Mesenchymal stem cell (in vitro differentiated cells and primary cell): Measurements from ENCODE around the gene THADA.

Experiments used
- DNase-seq: peaks from one replicate; pipeline ENCODE4 v3.0.0-alpha.2; 2013
- H2AFZ ChIP-seq: one replicate; pipeline ENCODE4 v1.6.1; 2013; ENCODE audit warnings: low read depth, mild to moderate bottlenecking, control low read depth, inconsistent platforms, low read length, moderate library complexity
- H2AK5ac ChIP-seq: 2 replicates; pipeline ENCODE4 v1.6.1; 2013; ENCODE audit warnings: low read length, moderate library complexity, mild to moderate bottlenecking, inconsistent platforms; ENCODE audit not compliant: severe bottlenecking
- H2BK120ac ChIP-seq: one replicate; pipeline ENCODE4 v1.6.1; 2013; ENCODE audit warnings: low read depth, mild to moderate bottlenecking, inconsistent platforms, low read length, moderate library complexity
- H2BK12ac ChIP-seq, 2 experiments: one replicate each; pipeline ENCODE4 v1.6.1; 2013; ENCODE audit warnings: inconsistent platforms in 2 of 2, low read length in 2 of 2, mild to moderate bottlenecking in 2 of 2, moderate library complexity in 2 of 2, control low read depth in 1 of 2
- H2BK15ac ChIP-seq: one replicate; pipeline ENCODE4 v1.6.1; 2013; ENCODE audit warnings: mild to moderate bottlenecking, low read depth, inconsistent platforms; ENCODE audit not compliant: poor library complexity, severe bottlenecking
- H2BK5ac ChIP-seq: 2 replicates; pipeline ENCODE4 v1.6.1; 2013; ENCODE audit warnings: low read depth, mild to moderate bottlenecking, low read length, control low read depth, inconsistent platforms; ENCODE audit not compliant: poor library complexity, severe bottlenecking
- H3K14ac ChIP-seq, 2 experiments: one replicate each; pipeline ENCODE4 v1.6.1; 2013; ENCODE audit warnings: inconsistent platforms in 2 of 2, low read length in 2 of 2, control low read depth in 1 of 2, mild to moderate bottlenecking in 1 of 2, moderate library complexity in 1 of 2
- H3K18ac ChIP-seq, 2 experiments: one replicate each; pipeline ENCODE4 v1.6.1; 2013; ENCODE audit warnings: inconsistent platforms in 2 of 2, low read length in 2 of 2, control low read depth in 1 of 2, low read depth in 1 of 2, mild to moderate bottlenecking in 1 of 2
- H3K23ac ChIP-seq, 2 experiments: one replicate each; pipeline ENCODE4 v1.6.1; 2013; ENCODE audit warnings: inconsistent platforms in 2 of 2, low read length in 2 of 2, mild to moderate bottlenecking in 2 of 2, moderate library complexity in 2 of 2, control low read depth in 1 of 2
- H3K27ac ChIP-seq: 2 replicates; pipeline ENCODE4 v1.5.1; 2013; ENCODE audit warnings: mild to moderate bottlenecking, moderate library complexity, low read length, control low read depth, inconsistent platforms; ENCODE audit not compliant: poor library complexity, severe bottlenecking
- H3K27me3 ChIP-seq, 2 experiments: 2 replicates each; pipeline versions ENCODE4 v1.6.1 to v1.7.0; 2013; ENCODE audit warnings: low read length in 2 of 2, mild to moderate bottlenecking in 2 of 2, moderate library complexity in 2 of 2, control low read depth in 1 of 2, inconsistent platforms in 1 of 2; ENCODE audit not compliant: control insufficient read depth in 1 of 2, insufficient read depth in 1 of 2
- H3K36me3 ChIP-seq, 2 experiments: 2 replicates each; pipeline versions ENCODE4 v1.6.1 to v1.7.0; 2013; ENCODE audit warnings: low read length in 2 of 2, control low read depth in 1 of 2, inconsistent platforms in 1 of 2, low read depth in 1 of 2, mild to moderate bottlenecking in 1 of 2; ENCODE audit not compliant: insufficient read depth in 2 of 2, control insufficient read depth in 1 of 2
- H3K4ac ChIP-seq, 2 experiments: one replicate each; pipeline ENCODE4 v1.6.1; 2013; ENCODE audit warnings: inconsistent platforms in 2 of 2, low read length in 2 of 2, mild to moderate bottlenecking in 2 of 2, moderate library complexity in 2 of 2, control low read depth in 1 of 2, low read depth in 1 of 2
- H3K4me1 ChIP-seq: 2 replicates; pipeline ENCODE4 v1.6.1; 2013; ENCODE audit warnings: low read depth, low read length, control low read depth; ENCODE audit not compliant: control insufficient read depth, insufficient read depth
- H3K4me2 ChIP-seq: 2 replicates; pipeline ENCODE4 v1.6.1; 2013; ENCODE audit warnings: low read length, mild to moderate bottlenecking, inconsistent platforms; ENCODE audit not compliant: poor library complexity, severe bottlenecking
- H3K4me3 ChIP-seq, 2 experiments: 2 replicates each; pipeline versions ENCODE4 v1.5.1 to v1.7.0; 2013; ENCODE audit warnings: low read length in 2 of 2, mild to moderate bottlenecking in 2 of 2, control low read depth in 1 of 2, low read depth in 1 of 2; ENCODE audit not compliant: insufficient read depth in 1 of 2
- H3K79me1 ChIP-seq: replicated peaks from 2 replicates; pipeline ENCODE4 v1.6.1; 2013; ENCODE audit warnings: mild to moderate bottlenecking, control low read depth, low read length, inconsistent platforms; ENCODE audit not compliant: poor library complexity, severe bottlenecking
- H3K9ac ChIP-seq: 2 replicates; pipeline ENCODE4 v1.7.0; 2013; ENCODE audit warnings: mild to moderate bottlenecking, low read length, moderate library complexity
- H3K9me3 ChIP-seq: 2 replicates; pipeline ENCODE4 v1.7.0; 2013; ENCODE audit warnings: mild to moderate bottlenecking, low read length; ENCODE audit not compliant: control insufficient read depth
- H4K8ac ChIP-seq: one replicate; pipeline ENCODE4 v1.6.1; 2013; ENCODE audit warnings: inconsistent platforms, mild to moderate bottlenecking, low read length, moderate library complexity
- H4K91ac ChIP-seq: one replicate; pipeline ENCODE4 v1.6.1; 2013; ENCODE audit warnings: mild to moderate bottlenecking, low read length, inconsistent platforms
- WGBS: methylation state at CpG from one replicate; pipeline ENCODE4 v1.1.7; 2013; ENCODE audit warnings: mixed read lengths; 5-methylcytosine and 5-hydroxymethylcytosine counted together

Gene THADA

GRCh38 chr2:43425659-43426058 is 170.2 kb downstream of the THADA start:
- H2BK12ac ChIP-seq: peak overlapping the region; percentile 23 to 80
- H3K4me2 ChIP-seq: no peak overlapping the region
- H2BK5ac ChIP-seq: no peak overlapping the region
- no peak for DNase-seq
- H3K18ac ChIP-seq: peak overlapping the region; percentile 58 to 64
- peak overlapping the region; percentile 12 for H3K9ac ChIP-seq
- H3K4me3 ChIP-seq: no peak overlapping the region
- no peak overlapping the region for H2AFZ ChIP-seq
- H2BK15ac ChIP-seq: no peak overlapping the region
- H3K4ac ChIP-seq: peak overlapping the region; percentile 22 to 29
- H3K4me1 ChIP-seq: peaks cover 3% of the 10 kb centered on the region
- peak overlapping the region; percentile 52 for H4K91ac ChIP-seq
- H3K9me3 ChIP-seq: no peaks in the 10 kb centered on the region
- H3K27ac ChIP-seq: no peak overlapping the region
- no peak overlapping the region for H2BK120ac ChIP-seq
- H3K23ac ChIP-seq: no peak overlapping the region
- no peak overlapping the region for H4K8ac ChIP-seq
- H3K27me3 ChIP-seq: no peaks in the 10 kb centered on the region
- no peaks in the 10 kb centered on the region for H3K79me1 ChIP-seq
- H3K14ac ChIP-seq: no peak overlapping the region
- H2AK5ac ChIP-seq: no peak overlapping the region
- WGBS: no CpG with 5 or more reads among the region's 1 CpG
- no peaks in the 10 kb centered on the region for H3K36me3 ChIP-seq

GRCh38 chr2:43424262-43425207 is 171.3 kb downstream of the THADA start:
- Histone ChIP-seq H2AK5ac (no peak overlapping the region), H3K4ac (peak overlapping the region in 1 of 2 experiments; percentile 46), H3K9me3 (no peaks in the 10 kb centered on the region), H3K23ac (no peak overlapping the region), H2AFZ (no peak overlapping the region), H2BK15ac (no peak overlapping the region), H3K9ac (peak overlapping the region; percentile 20), H4K91ac (peak overlapping the region; percentile 65), H3K79me1 (no peaks in the 10 kb centered on the region), H2BK12ac (peak overlapping the region; percentile 33 to 87), H3K27ac (no peak overlapping the region), H2BK120ac (no peak overlapping the region), H3K18ac (peak overlapping the region; percentile 42 to 95), H3K4me1 (peaks cover 3% of the 10 kb centered on the region), H3K36me3 (no peaks in the 10 kb centered on the region), H2BK5ac (no peak overlapping the region), H3K27me3 (no peaks in the 10 kb centered on the region), H3K4me3 (no peak overlapping the region), H4K8ac (no peak overlapping the region), H3K4me2 (no peak overlapping the region), H3K14ac (peak overlapping the region in 1 of 2 experiments; percentile 83)
- 74% methylated on average over 6 of the region's 6 CpGs for WGBS
- no peak for DNase-seq

GRCh38 chr2:43423941-43424261 is 171.9 kb downstream of the THADA start:
- H3K9me3 ChIP-seq: no peaks in the 10 kb centered on the region
- no peak overlapping the region for H3K18ac ChIP-seq
- H4K8ac ChIP-seq: no peak overlapping the region
- no peak overlapping the region for H2BK12ac ChIP-seq
- H2BK120ac ChIP-seq: peak overlapping the region; percentile 27
- H3K4me2 ChIP-seq: no peak overlapping the region
- peak overlapping the region; percentile 17 for H3K9ac ChIP-seq
- H2AFZ ChIP-seq: no peak overlapping the region
- H3K4me1 ChIP-seq: peaks cover 3% of the 10 kb centered on the region
- no peaks in the 10 kb centered on the region for H3K36me3 ChIP-seq
- no peaks in the 10 kb centered on the region for H3K27me3 ChIP-seq
- no peak overlapping the region for H3K4me3 ChIP-seq
- no peak overlapping the region for H3K14ac ChIP-seq
- peaks cover 1% of the 10 kb centered on the region for H3K79me1 ChIP-seq
- H3K23ac ChIP-seq: no peak overlapping the region
- H3K27ac ChIP-seq: no peak overlapping the region
- no peak for DNase-seq
- H2AK5ac ChIP-seq: no peak overlapping the region
- H2BK15ac ChIP-seq: no peak overlapping the region
- no peak overlapping the region for H2BK5ac ChIP-seq
- no peak overlapping the region for H4K91ac ChIP-seq
- no peak overlapping the region for H3K4ac ChIP-seq

- Histone ChIP-seq H2BK120ac (no peak overlapping the region), H4K8ac (no peak overlapping the region), H4K91ac (no peak overlapping the region), H3K27ac (no peak overlapping the region), H3K79me1 (peaks cover 9% of the 10 kb centered on the region), H3K14ac (no peak overlapping the region), H2BK5ac (no peak overlapping the region), H2AK5ac (no peak overlapping the region), H3K4me3 (no peak overlapping the region), H2BK15ac (no peak overlapping the region), H3K9me3 (no peaks in the 10 kb centered on the region), H2BK12ac (no peak overlapping the region), H3K4me2 (no peak overlapping the region), H3K23ac (no peak overlapping the region), H3K27me3 (no peaks in the 10 kb centered on the region), H2AFZ (no peak overlapping the region), H3K18ac (no peak overlapping the region), H3K9ac (no peak overlapping the region), H3K36me3 (no peaks in the 10 kb centered on the region), H3K4me1 (no peaks in the 10 kb centered on the region), H3K4ac (no peak overlapping the region)
- no peak for DNase-seq
- WGBS: no CpG with 5 or more reads among the region's 1 CpG
These were observed 174.6 kb downstream of the THADA start for GRCh38 chr2:43421194-43421593.
